Thoracic aorta (tissue), 2 donors: Measurements from ENCODE around the gene DNA2. TPM values are rescaled to one million over a fixed set of nuclear protein-coding genes. Genes with fewer than 3 reads are reported as not detected.

Source experiments
- ATAC-seq: fragments of 150-250 bp; one replicate; pipeline ENCODE4 v1.8.0; 2017; ENCODE audit warnings: low read depth; ENCODE audit not compliant: insufficient number of reproducible peaks, low FRiP score
- DNase-seq: peaks from one replicate; pipeline ENCODE4 v3.0.0-alpha.2; 2020; ENCODE audit warnings: low spot score
- H3K27ac ChIP-seq, 2 donors: fragments of 200-600 bp; sonication (generic); 1 replicate in 1 of 2; 2 replicates in 1 of 2; pipeline ENCODE4 v1.5.1; 2016; ENCODE audit warnings: mild to moderate bottlenecking in 2 of 2, moderate library complexity in 2 of 2
- H3K27me3 ChIP-seq: fragments of 200-600 bp; sonication (generic); replicated peaks from 2 replicates; pipeline ENCODE4 v1.6.0; 2016; ENCODE audit warnings: mild to moderate bottlenecking; ENCODE audit not compliant: insufficient read depth
- H3K36me3 ChIP-seq: fragments of 200-600 bp; sonication (generic); one replicate; pipeline ENCODE4 v1.5.1; 2016
- H3K4me1 ChIP-seq, 2 donors: fragments of 200-600 bp; sonication (generic); 1 replicate in 1 of 2; 2 replicates in 1 of 2; pipeline versions ENCODE4 v1.5.1 to v1.6.0; 2016; ENCODE audit warnings: low read depth in 2 of 2, mild to moderate bottlenecking in 1 of 2; ENCODE audit not compliant: control insufficient read depth in 1 of 2
- H3K4me3 ChIP-seq: fragments of 200-600 bp; sonication (generic); 2 replicates; pipeline ENCODE4 v1.5.1; 2016; ENCODE audit warnings: mild to moderate bottlenecking
- H3K9me3 ChIP-seq: fragments of 200-600 bp; sonication (generic); 2 replicates; pipeline ENCODE4 v1.5.1; 2016
- CTCF ChIP-seq: fragments of 200-600 bp; sonication (generic); IDR thresholded peaks from one replicate; pipeline ENCODE4 v1.5.1; 2019; ENCODE audit warnings: antibody characterized with exemption
- total RNA-seq, 2 donors: library from RNA; depleted of rRNA; stranded (reverse); fragments of >200 nt; gene quantifications; one replicate each; pipeline versions ENCODE4 v1.1.0 to v1.2.3, GENCODE V29; 2016

The DNA2 gene
- total RNA-seq, 2 donors from 2014 or later: 1.6 to 5.1 TPM

GRCh38 chr10:68496072-68496471 is 24.3 kb upstream of the DNA2 start:
- Histone ChIP-seq H3K4me1 (no peaks in the 10 kb centered on the region), H3K9me3 (no peaks in the 10 kb centered on the region), H3K27me3 (no peaks in the 10 kb centered on the region), H3K27ac (no peak overlapping the region), H3K4me3 (no peak overlapping the region), H3K36me3 (peaks cover 29% of the 10 kb centered on the region)
- ATAC-seq: no peak
- no peak for TF ChIP-seq CTCF
- DNase-seq: no peak

GRCh38 chr10:68492118-68492517 is 20.3 kb upstream of the DNA2 start:
- Histone ChIP-seq H3K36me3 (peaks cover 34% of the 10 kb centered on the region), H3K4me1 (no peaks in the 10 kb centered on the region), H3K27me3 (no peaks in the 10 kb centered on the region), H3K27ac (no peak overlapping the region), H3K4me3 (no peak overlapping the region), H3K9me3 (no peaks in the 10 kb centered on the region)
- DNase-seq (no peak), ATAC-seq (no peak)
- no peak for TF ChIP-seq CTCF

GRCh38 chr10:68489919-68490318 is 18.1 kb upstream of the DNA2 start:
- Histone ChIP-seq H3K4me3 (no peak overlapping the region), H3K27ac (no peak overlapping the region), H3K4me1 (no peaks in the 10 kb centered on the region), H3K27me3 (no peaks in the 10 kb centered on the region), H3K9me3 (no peaks in the 10 kb centered on the region), H3K36me3 (peaks cover 45% of the 10 kb centered on the region)
- TF ChIP-seq CTCF: no peak
- DNase-seq (no peak), ATAC-seq (no peak)

- Histone ChIP-seq H3K4me3 (no peak overlapping the region), H3K9me3 (no peaks in the 10 kb centered on the region), H3K4me1 (peaks cover 4 to 12% of the 10 kb centered on the region in 2 donors), H3K27me3 (no peaks in the 10 kb centered on the region), H3K36me3 (no peaks in the 10 kb centered on the region), H3K27ac (no peak overlapping the region)
- TF ChIP-seq CTCF: no peak
- ATAC-seq: no peak
- no peak for DNase-seq
Observed at GRCh38 chr10:68474021-68474420, 2.2 kb upstream of the DNA2 start.

- Histone ChIP-seq H3K27me3 (no peaks in the 10 kb centered on the region), H3K9me3 (no peaks in the 10 kb centered on the region), H3K4me3 (peak overlapping the region; percentile 84), H3K36me3 (no peaks in the 10 kb centered on the region), H3K27ac (no peak overlapping the region), H3K4me1 (peaks cover 4 to 12% of the 10 kb centered on the region in 2 donors)
- DNase-seq: no peak
- TF ChIP-seq CTCF: no peak
- no peak for ATAC-seq
Observed at GRCh38 chr10:68471063-68471585, 649 bp downstream of the DNA2 start.
